ENCODE data around the gene SMAD1. TPM values are rescaled to one million over a fixed set of nuclear protein-coding genes. Genes with fewer than 3 reads are reported as not detected.

SMAD1 gene
- total RNA-seq, 1 experiment from 2014 or later = 21.1 TPM

DNA sequence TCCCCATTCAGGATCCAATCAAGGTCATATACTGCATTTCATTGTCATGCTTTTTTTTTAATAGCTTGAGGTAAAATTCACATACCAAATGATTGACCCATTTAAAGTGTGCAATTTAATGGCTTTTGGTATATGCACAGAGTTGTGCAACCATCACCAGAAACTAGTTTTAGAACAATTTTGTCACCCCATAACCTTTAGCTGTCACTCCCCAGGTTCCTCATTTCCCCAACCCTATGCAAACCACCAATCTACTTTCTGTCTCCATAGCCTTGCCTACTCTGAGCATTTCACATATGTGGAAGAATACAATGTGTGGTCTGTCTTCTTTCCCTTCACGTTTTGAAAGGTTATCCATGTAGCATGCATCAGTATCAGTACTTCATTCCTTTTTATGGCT, 1.4 kb upstream of the SMAD1 start:
- H2AFZ ChIP-seq (ENCODE audit: low read length) = no peak overlapping the region
- no peak overlapping the region for H4K91ac ChIP-seq (ENCODE audit: insufficient read length, low read depth, low read length)
- no peak overlapping the region for H3K27ac ChIP-seq (ENCODE audit: insufficient read length, low read depth, low read length)
- peaks cover 0 to 10% (median 3%) of the 10 kb centered on the region in 3 experiments; a peak in 3 of 7 replicates for H3K36me3 Mint-ChIP-seq (ENCODE audit: insufficient read depth in 1 of 3, low read depth in 3 of 3)
- H3K4me1 Mint-ChIP-seq = peaks cover 7 to 8% of the 10 kb centered on the region in 2 experiments
- no peak overlapping the region for H4K8ac ChIP-seq (replicated peaks; ENCODE audit: insufficient read length, low read depth, low read length)
- H2BK5ac ChIP-seq (ENCODE audit: insufficient read length, low read length) = no peak overlapping the region
- H4K20me1 ChIP-seq (ENCODE audit: control insufficient read depth, insufficient read depth, insufficient read length) = no peaks in the 10 kb centered on the region
- H3K79me2 ChIP-seq (ENCODE audit: insufficient read depth, low read length) = peaks cover 7% of the 10 kb centered on the region; the same call in 1 of the 2 replicates
- H3K4me2 ChIP-seq (ENCODE audit: insufficient read depth, insufficient read length, low read length) = no peak overlapping the region
- no peak overlapping the region for H2BK20ac ChIP-seq (ENCODE audit: low read depth, low read length, poor library complexity, severe bottlenecking)
- no peak overlapping the region; a peak in 1 of 7 replicates for H3K27ac Mint-ChIP-seq
- H3K4me3 Mint-ChIP-seq = peak overlapping the region in 1 of 2 experiments; percentile 89; a peak in 1 of 5 replicates
- H3K4ac ChIP-seq (ENCODE audit: low read depth, low read length) = no peak overlapping the region
- H3K9me3 ChIP-seq (ENCODE audit: control insufficient read depth, low read depth, low read length) = no peaks in the 10 kb centered on the region
- no peak overlapping the region for H2BK15ac ChIP-seq (ENCODE audit: low read depth, low read length)
- no peaks in the 10 kb centered on the region for H3K27me3 ChIP-seq (ENCODE audit: insufficient read depth, low read length)
- no peak overlapping the region for H2BK120ac ChIP-seq (ENCODE audit: low read depth, low read length, poor library complexity, severe bottlenecking)
- no peak overlapping the region for H3T11ph ChIP-seq (ENCODE audit: low read length)
- H3K23me2 ChIP-seq (ENCODE audit: insufficient read length, low read depth, low read length, poor library complexity, severe bottlenecking) = peaks cover 13% of the 10 kb centered on the region
- WGBS (ENCODE audit: extremely low coverage, insufficient read length, low lambda C conversion rate) = no CpG with 5 or more reads among the region's 1 CpG
- no peak overlapping the region for H2BK12ac ChIP-seq (ENCODE audit: insufficient read length, low read depth, low read length)
- peaks cover 8% of the 10 kb centered on the region for H3K27me3 Mint-ChIP-seq (ENCODE audit: low read depth)
- peaks cover 6% of the 10 kb centered on the region in 2 experiments; a peak in 3 of 5 replicates for H3K9me3 Mint-ChIP-seq
- H3K23ac ChIP-seq (ENCODE audit: insufficient read length, low read depth, low read length) = no peak overlapping the region
- H3K18ac ChIP-seq (ENCODE audit: insufficient read length, low read depth, low read length) = no peak overlapping the region
- TF ChIP-seq, protein P1, sequence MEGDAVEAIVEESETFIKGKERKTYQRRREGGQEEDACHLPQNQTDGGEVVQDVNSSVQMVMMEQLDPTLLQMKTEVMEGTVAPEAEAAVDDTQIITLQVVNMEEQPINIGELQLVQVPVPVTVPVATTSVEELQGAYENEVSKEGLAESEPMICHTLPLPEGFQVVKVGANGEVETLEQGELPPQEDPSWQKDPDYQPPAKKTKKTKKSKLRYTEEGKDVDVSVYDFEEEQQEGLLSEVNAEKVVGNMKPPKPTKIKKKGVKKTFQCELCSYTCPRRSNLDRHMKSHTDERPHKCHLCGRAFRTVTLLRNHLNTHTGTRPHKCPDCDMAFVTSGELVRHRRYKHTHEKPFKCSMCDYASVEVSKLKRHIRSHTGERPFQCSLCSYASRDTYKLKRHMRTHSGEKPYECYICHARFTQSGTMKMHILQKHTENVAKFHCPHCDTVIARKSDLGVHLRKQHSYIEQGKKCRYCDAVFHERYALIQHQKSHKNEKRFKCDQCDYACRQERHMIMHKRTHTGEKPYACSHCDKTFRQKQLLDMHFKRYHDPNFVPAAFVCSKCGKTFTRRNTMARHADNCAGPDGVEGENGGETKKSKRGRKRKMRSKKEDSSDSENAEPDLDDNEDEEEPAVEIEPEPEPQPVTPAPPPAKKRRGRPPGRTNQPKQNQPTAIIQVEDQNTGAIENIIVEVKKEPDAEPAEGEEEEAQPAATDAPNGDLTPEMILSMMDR (conservative IDR thresholded peaks at IDR 0.05) = no peak
- DNase-seq = no peak
- no peak overlapping the region for H3K14ac ChIP-seq (ENCODE audit: insufficient read depth, low read length)
- no peak overlapping the region for H4K5ac ChIP-seq (ENCODE audit: insufficient read length, low read depth, low read length)
- H3K56ac ChIP-seq (ENCODE audit: insufficient read length, low read depth, low read length) = no peak overlapping the region
- H3K9ac ChIP-seq (ENCODE audit: extremely low read depth, insufficient read length, low read length) = no peak overlapping the region
- no peaks in the 10 kb centered on the region for H3K79me1 ChIP-seq (ENCODE audit: insufficient read depth, low read depth, low read length, poor library complexity, severe bottlenecking)
- H2AK5ac ChIP-seq (ENCODE audit: insufficient read length, low read length) = no peak overlapping the region
- H3K4me1 ChIP-seq (ENCODE audit: insufficient read depth, low read length) = no peaks in the 10 kb centered on the region
